PC-9 (cell line): ENCODE measurements around the gene ECM2. TPM values are rescaled to one million over a fixed set of nuclear protein-coding genes. Genes with fewer than 3 reads are reported as not detected.
A peak's percentile ranks its signal among the peaks of the same experiment; 100 is the strongest.

ENCODE experiments used
- BruUV-seq: library from RNA; stranded (reverse); fragments of 400-500 nt; replicated peaks from 2 replicates; lab custom pipeline; 2021; lab: Mats Ljungman, UMichigan
- CTCF ChIA-PET: fragments of 300-600 bp; sonication (Branson Sonifier 250); formaldehyde crosslinking; loops from one replicate; lab custom pipeline; 2022; ENCODE audit warnings: antibody characterized with exemption; lab: Charles Lee
- POLR2A ChIA-PET: fragments of 300-600 bp; sonication (Branson Sonifier 250); formaldehyde crosslinking; loops from one replicate; lab custom pipeline; 2022; ENCODE audit warnings: antibody characterized with exemption; ENCODE audit not compliant: unreplicated experiment; lab: Charles Lee
- DNase-seq, 2 experiments: peaks; one replicate each; pipeline versions ENCODE4 v3.0.0 to v3.0.0-alpha.2; 2015 to 2022; ENCODE audit warnings: mixed read lengths in 1 of 2
- H2AFZ ChIP-seq: fragments of 200-600 bp; sonication (generic); 2 replicates; pipeline ENCODE4 v1.8.1; 2017; ENCODE audit warnings: antibody characterized with exemption
- H3F3A ChIP-seq: fragments of 200-600 bp; sonication (generic); 2 replicates; pipeline ENCODE4 v1.8.1; 2017; ENCODE audit warnings: antibody characterized with exemption, mild to moderate bottlenecking, low read depth; ENCODE audit not compliant: insufficient read depth
- H3K27ac ChIP-seq: fragments of 200-600 bp; sonication (generic); 2 replicates; pipeline ENCODE4 v1.6.1; 2016; ENCODE audit warnings: mixed run types
- H3K27me3 ChIP-seq: fragments of 200-600 bp; sonication (generic); 2 replicates; pipeline ENCODE4 v1.6.1; 2016; ENCODE audit warnings: low read depth, mixed run types; ENCODE audit not compliant: insufficient read depth
- H3K36me3 ChIP-seq: fragments of 200-600 bp; sonication (generic); 2 replicates; pipeline ENCODE4 v1.6.1; 2016; ENCODE audit warnings: low read depth, mixed run types
- H3K4me1 ChIP-seq: fragments of 200-600 bp; sonication (generic); replicated peaks from 2 replicates; pipeline ENCODE4 v1.6.1; 2016; ENCODE audit warnings: mixed run types; ENCODE audit not compliant: insufficient read depth
- H3K4me2 ChIP-seq: fragments of 200-600 bp; sonication (generic); 2 replicates; pipeline ENCODE4 v1.6.1; 2017; ENCODE audit warnings: mixed run types
- H3K4me3 ChIP-seq: fragments of 200-600 bp; sonication (generic); 2 replicates; pipeline ENCODE4 v1.6.1; 2016; ENCODE audit warnings: mixed run types
- H3K79me2 ChIP-seq: fragments of 200-600 bp; sonication (generic); 2 replicates; pipeline ENCODE4 v1.6.1; 2017; ENCODE audit warnings: low read depth, mixed run types
- H3K9me2 ChIP-seq: fragments of 200-600 bp; sonication (generic); 2 replicates; pipeline ENCODE4 v1.8.1; 2017; ENCODE audit warnings: mild to moderate bottlenecking; ENCODE audit not compliant: insufficient read depth
- H3K9me3 ChIP-seq: fragments of 200-600 bp; sonication (generic); 2 replicates; pipeline ENCODE4 v1.8.1; 2016; ENCODE audit warnings: low read depth; ENCODE audit not compliant: insufficient read depth
- H4K20me1 ChIP-seq: fragments of 200-600 bp; sonication (generic); 2 replicates; pipeline ENCODE4 v1.8.1; 2017; ENCODE audit not compliant: insufficient read depth
- EZH2 ChIP-seq: fragments of 200-600 bp; sonication (generic); IDR thresholded peaks from 2 replicates; pipeline ENCODE4 v1.8.0; 2017; ENCODE audit warnings: antibody characterized with exemption, low read depth
- intact Hi-C: fragments of 100-400 bp; cut with micrococcal nuclease; formaldehyde crosslinking; loops from one replicate; pipeline ENCODE4 v1.10.0; 2022; ENCODE audit not compliant: unreplicated experiment
- total RNA-seq: library from RNA; stranded (reverse); gene quantifications from 2 replicates; pipeline ENCODE4 v1.2.3, GENCODE V29; 2021
- TF ChIP-seq, protein P1 (sequence below): fragments of 200-600 bp; sonication (generic); conservative IDR thresholded peaks from 2 replicates; pipeline ENCODE4 v1.6.1; 2017; ENCODE audit warnings: mixed run types, antibody characterized with exemption, mild to moderate bottlenecking, moderate library complexity

ECM2 gene
- total RNA-seq, 1 experiment from 2014 or later = 3.1 TPM

GRCh38 chr9:92562461-92562967 lies 26.7 kb upstream of the ECM2 start:
- no peak overlapping the region for H2AFZ ChIP-seq
- H4K20me1 ChIP-seq = no peaks in the 10 kb centered on the region
- no peaks in the 10 kb centered on the region for H3K9me2 ChIP-seq
- H3K36me3 ChIP-seq = no peaks in the 10 kb centered on the region
- CTCF ChIA-PET = no interaction called here
- no peaks in the 10 kb centered on the region for H3K27me3 ChIP-seq
- DNase-seq = no peak
- no peak overlapping the region for H3K4me2 ChIP-seq
- H3F3A ChIP-seq = no peaks in the 10 kb centered on the region
- no peak overlapping the region for H3K4me3 ChIP-seq
- peaks cover 3% of the 10 kb centered on the region; the same call in 1 of the 2 replicates for H3K4me1 ChIP-seq
- H3K27ac ChIP-seq = no peak overlapping the region
- H3K9me3 ChIP-seq = no peaks in the 10 kb centered on the region
- POLR2A ChIA-PET = no interaction called here
- BruUV-seq = no TSS peak
- TF ChIP-seq, protein P1, sequence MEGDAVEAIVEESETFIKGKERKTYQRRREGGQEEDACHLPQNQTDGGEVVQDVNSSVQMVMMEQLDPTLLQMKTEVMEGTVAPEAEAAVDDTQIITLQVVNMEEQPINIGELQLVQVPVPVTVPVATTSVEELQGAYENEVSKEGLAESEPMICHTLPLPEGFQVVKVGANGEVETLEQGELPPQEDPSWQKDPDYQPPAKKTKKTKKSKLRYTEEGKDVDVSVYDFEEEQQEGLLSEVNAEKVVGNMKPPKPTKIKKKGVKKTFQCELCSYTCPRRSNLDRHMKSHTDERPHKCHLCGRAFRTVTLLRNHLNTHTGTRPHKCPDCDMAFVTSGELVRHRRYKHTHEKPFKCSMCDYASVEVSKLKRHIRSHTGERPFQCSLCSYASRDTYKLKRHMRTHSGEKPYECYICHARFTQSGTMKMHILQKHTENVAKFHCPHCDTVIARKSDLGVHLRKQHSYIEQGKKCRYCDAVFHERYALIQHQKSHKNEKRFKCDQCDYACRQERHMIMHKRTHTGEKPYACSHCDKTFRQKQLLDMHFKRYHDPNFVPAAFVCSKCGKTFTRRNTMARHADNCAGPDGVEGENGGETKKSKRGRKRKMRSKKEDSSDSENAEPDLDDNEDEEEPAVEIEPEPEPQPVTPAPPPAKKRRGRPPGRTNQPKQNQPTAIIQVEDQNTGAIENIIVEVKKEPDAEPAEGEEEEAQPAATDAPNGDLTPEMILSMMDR = no peak
- TF ChIP-seq EZH2 = no peak
- H3K79me2 ChIP-seq = no peaks in the 10 kb centered on the region
- intact Hi-C loops = no loop called here

- POLR2A ChIA-PET = no interaction called here
- BruUV-seq = no TSS peak
Measured at GRCh38 chr9:92561374-92562330, 25.9 kb upstream of the ECM2 start.

DNA sequence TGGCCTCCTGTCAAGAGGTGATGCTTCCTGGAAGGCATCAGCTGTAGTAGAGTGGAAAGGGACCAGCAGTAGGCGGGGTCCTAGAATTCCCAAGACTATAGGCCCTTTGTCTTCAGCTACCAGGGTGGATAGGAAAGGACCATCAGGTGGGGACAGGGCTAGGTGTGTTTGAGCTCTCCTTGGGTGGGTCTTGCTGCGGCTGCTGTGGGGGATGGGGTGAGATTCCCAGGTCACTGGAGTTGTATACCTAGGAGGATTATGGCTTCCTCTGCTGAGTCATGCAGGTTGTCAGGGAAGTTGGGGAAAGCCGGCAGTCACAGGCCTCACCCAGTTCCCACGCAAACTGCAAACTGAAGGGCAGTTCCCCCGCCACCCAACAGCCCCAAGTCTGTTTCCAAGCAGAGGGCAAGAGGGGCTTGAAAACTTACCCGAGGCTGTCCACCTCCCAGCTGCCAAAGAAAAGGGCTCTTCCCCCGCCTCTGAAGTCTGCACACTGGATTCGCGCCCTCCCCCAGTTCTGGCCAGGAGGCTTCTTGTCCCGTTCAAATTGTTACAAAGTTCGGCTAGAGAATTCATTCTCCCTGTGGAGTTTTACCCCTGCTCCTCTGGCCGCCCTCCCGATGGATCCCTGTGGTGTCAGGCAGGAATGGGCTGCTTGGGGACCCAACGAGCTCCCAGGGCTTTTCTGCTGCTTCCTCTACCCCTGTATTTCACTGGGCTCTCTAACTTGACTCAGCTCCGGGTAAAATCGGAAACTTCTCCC lies 23.0 kb upstream of the ECM2 start:
- no peaks in the 10 kb centered on the region for H3K79me2 ChIP-seq
- no peak overlapping the region for H2AFZ ChIP-seq
- no peaks in the 10 kb centered on the region for H3K36me3 ChIP-seq
- no TSS peak for BruUV-seq
- no peak overlapping the region for H3K4me2 ChIP-seq
- no peaks in the 10 kb centered on the region for H3K27me3 ChIP-seq
- H3K9me3 ChIP-seq = no peaks in the 10 kb centered on the region
- no peak for TF ChIP-seq EZH2
- TF ChIP-seq, protein P1 = no peak
- no peaks in the 10 kb centered on the region for H3K9me2 ChIP-seq
- intact Hi-C loops = no loop called here
- ChIA-PET POLR2A (no interaction called here), CTCF (interaction anchor here (0.6 kb wide), 1 partner anchor 230 kb away, joined by 3 read pairs; no protein-coding TSS in a partner anchor)
- no peak overlapping the region for H3K27ac ChIP-seq
- no peak for DNase-seq
- no peaks in the 10 kb centered on the region for H4K20me1 ChIP-seq
- peaks cover 3% of the 10 kb centered on the region; the same call in 1 of the 2 replicates for H3K4me1 ChIP-seq
- no peak overlapping the region for H3K4me3 ChIP-seq
- H3F3A ChIP-seq = no peaks in the 10 kb centered on the region

More at GRCh38 chr9:92561374-92562330, 25.9 kb upstream of the ECM2 start:
- no peaks in the 10 kb centered on the region for H3K36me3 ChIP-seq
- no peak for TF ChIP-seq EZH2
- H4K20me1 ChIP-seq = no peaks in the 10 kb centered on the region
- no peaks in the 10 kb centered on the region for H3F3A ChIP-seq
- no peak overlapping the region for H3K27ac ChIP-seq
- no peak overlapping the region for H3K4me3 ChIP-seq
- peak in 1 of 2 experiments; percentile 47 for DNase-seq
- H3K9me3 ChIP-seq = no peaks in the 10 kb centered on the region
- CTCF ChIA-PET = no interaction called here
- no peaks in the 10 kb centered on the region for H3K79me2 ChIP-seq
- intact Hi-C loops = no loop called here
- H3K9me2 ChIP-seq = no peaks in the 10 kb centered on the region
- H3K27me3 ChIP-seq = no peaks in the 10 kb centered on the region
- peaks cover 3% of the 10 kb centered on the region; the same call in 1 of the 2 replicates for H3K4me1 ChIP-seq
- no peak overlapping the region for H2AFZ ChIP-seq
- H3K4me2 ChIP-seq = no peak overlapping the region
